ENCODE results near the gene MDC1.
"Not testable (repeated sequence)": the region's sequence is repeated elsewhere in the genome, so short reads cannot be mapped to it uniquely, and the experiment has no call there.

MDC1 gene

GRCh38 chr6:30721198-30722024 is 4.3 kb upstream of the MDC1 start:
- peak overlapping the region; percentile 96 for H3K4me3 ChIP-seq (ENCODE audit: low read length)
- TF ChIP-seq CTCF (conservative IDR thresholded peaks at IDR 0.05; ENCODE audit: low read length) = no peak; the same call in 1 of the 2 replicates
- DNase-seq (ENCODE audit: low read depth) = peak; percentile 89

- H3K4me3 ChIP-seq (ENCODE audit: low read length) = peak overlapping the region; percentile 93
- DNase-seq (ENCODE audit: low read depth) = peak; percentile 44
- no peak for TF ChIP-seq CTCF (conservative IDR thresholded peaks at IDR 0.05; ENCODE audit: low read length)
These were observed 3.7 kb upstream of the MDC1 start for GRCh38 chr6:30720738-30721197.

GRCh38 chr6:30719791-30720737 is 3.0 kb upstream of the MDC1 start, which contains the start of gene TUBB:
TSS of gene TUBB (plus strand) at chr6:30720352. CDS start at chr6:30720507, 155 bp downstream.
- DNase-seq (ENCODE audit: low read depth) = peak; percentile 97
- peak within 1 kb of the TSS; percentile 93 for H3K4me3 ChIP-seq (ENCODE audit: low read length)
- 0 out of 2 replicates have a peak, but pooled peaks have one; percentile 8 for TF ChIP-seq CTCF (conservative IDR thresholded peaks at IDR 0.05; ENCODE audit: low read length)

GRCh38 chr6:30719356-30719755 is 2.3 kb upstream of the MDC1 start:
- no peak for DNase-seq (ENCODE audit: low read depth)
- H3K4me3 ChIP-seq (ENCODE audit: low read length) = peak overlapping the region; percentile 71
- no peak for TF ChIP-seq CTCF (conservative IDR thresholded peaks at IDR 0.05; ENCODE audit: low read length)

GRCh38 chr6:30717845-30718720 is 1.0 kb upstream of the MDC1 start:
- H3K4me3 ChIP-seq (ENCODE audit: low read length) = peak overlapping the region; percentile 59
- not testable (repeated sequence) for DNase-seq (ENCODE audit: low read depth)

GRCh38 chr6:30716879-30717128 is 277 bp downstream of the MDC1 start:
- TF ChIP-seq CTCF (conservative IDR thresholded peaks at IDR 0.05; ENCODE audit: low read length) = no peak
- H3K4me3 ChIP-seq (ENCODE audit: low read length) = peak overlapping the region; percentile 82

GRCh38 chr6:30714263-30714662 is 2.8 kb downstream of the MDC1 start:
- TF ChIP-seq CTCF (conservative IDR thresholded peaks at IDR 0.05; ENCODE audit: low read length) = no peak
- no peak overlapping the region for H3K4me3 ChIP-seq (ENCODE audit: low read length)
- no peak for DNase-seq (ENCODE audit: low read depth)

More at GRCh38 chr6:30716879-30717128, 277 bp downstream of the MDC1 start:
- DNase-seq (ENCODE audit: low read depth) = no peak
